Fibroblast of mammary gland (primary cell): Measurements from ENCODE around the gene OR2AT4.
"Not testable (repeated sequence)": the region's sequence is repeated elsewhere in the genome, so short reads cannot be mapped to it uniquely, and the experiment has no call there.

Experiments used
- DNase-seq: peaks from one replicate; pipeline ENCODE4 v3.0.0-alpha.2; 2010; ENCODE audit warnings: low read depth
- H3K4me3 ChIP-seq: 2 replicates; pipeline ENCODE4 v1.5.1; 2011; ENCODE audit warnings: low read depth, mild to moderate bottlenecking, low read length, moderate library complexity; ENCODE audit not compliant: control insufficient read depth
- CTCF ChIP-seq: conservative IDR thresholded peaks from 2 replicates; pipeline ENCODE4 v1.5.1; 2011; ENCODE audit warnings: low read depth, low read length, inconsistent platforms; ENCODE audit not compliant: control insufficient read depth, insufficient read depth

The OR2AT4 gene

GRCh38 chr11:75055511-75055910 lies 41.2 kb downstream of the OR2AT4 start:
- peak; percentile 43 for DNase-seq
- no peak for TF ChIP-seq CTCF
- H3K4me3 ChIP-seq, result no peak overlapping the region

GRCh38 chr11:75052457-75052856 lies 44.2 kb downstream of the OR2AT4 start:
- TF ChIP-seq CTCF, result no peak
- H3K4me3 ChIP-seq, result no peak overlapping the region
- no peak for DNase-seq

- no peak for TF ChIP-seq CTCF
- no peak for DNase-seq
- H3K4me3 ChIP-seq, result no peak overlapping the region
Measured at GRCh38 chr11:75051043-75051442, 45.6 kb downstream of the OR2AT4 start.

GRCh38 chr11:75050516-75050915 lies 46.2 kb downstream of the OR2AT4 start:
- no peak overlapping the region for H3K4me3 ChIP-seq
- no peak for DNase-seq
- no peak for TF ChIP-seq CTCF

- not testable (repeated sequence) for H3K4me3 ChIP-seq, DNase-seq
Measured at GRCh38 chr11:75049501-75050266, 47.0 kb downstream of the OR2AT4 start.

GRCh38 chr11:75047191-75047590 lies 49.5 kb downstream of the OR2AT4 start:
- H3K4me3 ChIP-seq, result no peak overlapping the region
- no peak for TF ChIP-seq CTCF
- no peak for DNase-seq

- not testable (repeated sequence) for DNase-seq, H3K4me3 ChIP-seq
Measured at GRCh38 chr11:75046668-75047067, 50.0 kb downstream of the OR2AT4 start.

- H3K4me3 ChIP-seq, DNase-seq: not testable (repeated sequence)
Measured at GRCh38 chr11:75044381-75045170, 52.1 kb downstream of the OR2AT4 start.

- not testable (repeated sequence) for DNase-seq, H3K4me3 ChIP-seq
Measured at GRCh38 chr11:75041821-75042220, 54.9 kb downstream of the OR2AT4 start.
